Measurements from ENCODE around the gene CFAP90.

The CFAP90 gene

GRCh38 chr5:7867260-7867659, 16.3 kb upstream of the CFAP90 start:
- DNase-seq, result no peak

DNA sequence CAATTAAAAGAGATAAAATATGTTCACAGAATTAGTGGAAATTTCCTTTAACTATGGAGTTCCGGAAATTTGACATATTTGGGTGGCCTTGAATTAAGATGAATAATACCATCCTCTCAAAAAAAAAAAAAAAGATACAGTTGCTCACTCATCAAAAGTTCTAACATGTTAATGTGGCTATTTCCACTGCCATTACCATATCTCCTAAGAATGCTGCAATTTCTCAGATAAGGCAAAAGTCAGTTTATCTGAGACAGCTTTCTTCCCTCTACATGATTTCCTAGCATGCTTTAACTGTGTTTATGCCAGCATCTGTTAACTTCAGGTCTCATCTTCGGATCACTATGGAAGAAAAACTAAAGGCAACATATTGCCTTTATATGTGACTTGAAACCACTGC, 15.3 kb upstream of the CFAP90 start:
- DNase-seq, result no peak

GRCh38 chr5:7857926-7858632, 7.1 kb upstream of the CFAP90 start:
- no peak for DNase-seq

DNA sequence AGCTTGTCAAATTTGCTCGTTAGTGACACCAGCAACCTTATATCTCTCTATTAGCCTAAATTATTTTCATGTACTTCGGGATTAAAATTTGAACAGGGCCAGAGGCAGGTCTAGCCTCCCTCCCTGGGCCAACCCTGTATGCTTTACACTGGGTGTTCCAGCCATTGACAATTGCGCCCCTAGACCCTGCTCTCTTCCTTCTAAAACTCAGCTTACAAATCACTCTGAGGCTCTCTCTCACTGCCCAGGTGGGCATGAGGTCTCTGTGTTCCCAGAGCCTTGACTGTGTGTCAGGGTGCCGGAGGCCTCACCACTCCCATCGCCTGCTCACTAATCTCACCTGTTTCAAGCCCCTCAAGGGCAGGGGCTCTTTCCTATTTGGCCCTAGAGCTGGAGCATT, 6.4 kb upstream of the CFAP90 start:
- DNase-seq, result no peak

GRCh38 chr5:7856855-7857254, 5.9 kb upstream of the CFAP90 start:
- no peak for DNase-seq

GRCh38 chr5:7855611-7856010, 4.7 kb upstream of the CFAP90 start:
- DNase-seq, result no peak

DNA sequence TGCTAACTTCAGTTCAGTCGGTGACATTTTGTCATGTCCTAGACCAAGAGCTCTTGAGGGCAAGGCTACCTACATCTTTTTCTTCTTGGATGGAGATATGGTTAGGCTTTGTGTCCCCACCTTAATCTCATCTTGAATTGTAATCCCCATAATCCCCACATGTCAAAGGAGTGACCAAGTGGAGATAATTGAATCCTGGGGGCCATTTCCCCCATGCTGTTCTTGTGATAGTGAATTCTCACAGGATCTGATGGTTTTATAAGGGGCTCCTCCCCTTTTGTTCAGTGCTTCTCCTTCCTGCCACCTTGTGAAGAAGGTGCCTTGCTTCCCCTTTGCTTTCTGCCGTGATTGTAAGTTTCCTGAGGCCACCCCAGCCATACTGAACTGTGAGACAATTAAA, 2.1 kb upstream of the CFAP90 start:
- no peak for DNase-seq

- DNase-seq, result no peak
These were observed 1.6 kb upstream of the CFAP90 start for GRCh38 chr5:7852542-7852941.

DNA sequence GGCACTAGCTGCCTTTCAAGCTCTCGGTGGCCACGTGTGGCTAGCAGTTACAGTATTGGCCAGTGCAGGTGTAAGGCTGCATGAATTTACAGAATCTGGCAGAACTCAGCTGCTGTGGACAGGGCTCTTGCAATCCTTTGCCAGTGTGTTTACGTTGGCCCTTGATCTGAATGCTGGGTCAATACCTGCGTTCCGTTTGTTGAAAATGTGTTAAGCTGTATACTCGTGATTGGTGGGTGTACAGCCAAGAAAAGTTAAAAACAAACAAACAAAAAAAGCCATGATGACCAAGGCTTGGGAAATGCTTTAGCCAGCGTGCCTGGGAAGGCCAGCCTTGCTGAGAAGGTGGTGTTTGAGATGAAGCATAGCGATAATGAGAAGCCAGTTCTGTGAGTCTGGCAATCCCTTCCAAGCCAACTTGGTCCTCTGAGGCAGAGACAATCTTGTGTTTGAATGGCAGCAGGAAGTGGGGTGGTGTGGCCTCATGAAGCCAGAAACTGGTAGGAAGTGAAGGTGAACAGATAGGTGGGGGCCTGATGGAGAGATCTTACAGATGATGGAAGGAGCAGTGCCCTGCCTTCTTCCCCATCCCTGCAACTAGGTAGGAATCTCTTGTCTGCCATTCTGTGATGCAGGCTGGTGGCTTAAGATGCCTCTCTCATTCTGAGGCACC, 820 bp upstream of the CFAP90 start:
- DNase-seq, result no peak

DNA sequence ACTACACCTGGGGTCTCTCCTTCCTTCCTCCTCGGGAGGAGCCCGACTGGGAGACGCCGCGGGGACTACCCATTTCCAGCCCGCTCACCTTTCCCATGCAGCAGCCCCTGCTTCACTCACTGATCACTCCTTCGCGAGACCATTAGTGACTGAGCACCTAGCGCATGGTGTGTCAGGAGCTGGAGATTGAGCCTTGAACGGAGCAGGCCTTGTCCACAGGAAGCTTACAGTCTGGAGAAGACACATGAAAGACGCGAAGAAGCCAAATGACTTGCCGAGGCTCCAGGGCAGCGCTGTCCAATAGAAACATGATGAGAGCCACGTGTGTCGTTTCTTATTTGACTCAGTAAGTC, 283 bp upstream of the CFAP90 start:
- no peak for DNase-seq

GRCh38 chr5:7849681-7850394, 1.1 kb downstream of the CFAP90 start:
- no peak for DNase-seq

GRCh38 chr5:7848296-7848695, 2.6 kb downstream of the CFAP90 start:
- no peak for DNase-seq

GRCh38 chr5:7846327-7846726, 4.6 kb downstream of the CFAP90 start:
- no peak for DNase-seq

GRCh38 chr5:7845557-7845956, 5.4 kb downstream of the CFAP90 start:
- DNase-seq, result no peak

- DNase-seq, result no peak
These were observed 6.0 kb downstream of the CFAP90 start for GRCh38 chr5:7844901-7845300.

GRCh38 chr5:7842531-7842930, 8.4 kb downstream of the CFAP90 start:
- no peak for DNase-seq

GRCh38 chr5:7837403-7837802, 13.5 kb downstream of the CFAP90 start:
- no peak for DNase-seq

- no peak for DNase-seq
These were observed 16.0 kb downstream of the CFAP90 start for GRCh38 chr5:7834982-7835381.

- no peak for DNase-seq
These were observed 22.7 kb downstream of the CFAP90 start for GRCh38 chr5:7828269-7828668.

DNA sequence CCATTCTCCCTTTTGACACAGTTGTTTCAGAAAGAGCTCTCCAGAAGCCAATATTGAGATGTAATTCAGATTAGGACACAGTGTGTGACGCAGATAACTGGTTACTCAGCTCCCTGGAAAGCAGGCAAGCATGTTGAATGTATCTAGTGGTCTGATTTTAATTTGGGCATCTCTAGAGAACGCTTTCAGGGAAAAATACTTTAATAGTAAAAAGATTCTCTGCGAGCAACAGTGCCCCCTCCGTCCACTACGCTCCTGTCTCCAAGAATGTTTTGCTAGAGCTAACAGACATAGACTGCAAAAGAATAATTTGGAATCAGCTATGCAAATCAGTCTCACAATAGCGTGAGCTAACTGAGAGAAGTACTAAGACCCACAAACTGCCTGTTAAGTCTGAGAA, 23.3 kb downstream of the CFAP90 start:
- DNase-seq, result no peak

DNA sequence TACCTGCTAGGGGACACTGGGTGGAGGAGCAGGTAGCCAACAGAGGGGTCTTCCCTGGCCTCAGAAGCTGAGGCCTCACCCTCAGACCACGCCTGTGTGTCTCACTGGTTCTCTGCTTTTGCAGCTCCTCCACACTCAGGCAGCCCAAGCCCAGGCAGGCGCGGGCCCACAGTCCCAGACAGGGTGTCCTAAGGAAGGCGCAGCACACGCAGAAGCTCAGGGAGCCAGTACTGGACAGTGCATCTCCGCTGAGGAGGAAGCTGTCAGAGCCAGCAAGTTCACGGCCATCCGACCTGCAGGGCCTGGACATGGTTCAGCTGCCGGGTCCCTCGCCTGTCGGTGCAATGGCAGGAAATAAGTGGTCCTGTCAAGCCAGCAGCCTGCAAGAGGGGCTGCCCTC, 25.3 kb downstream of the CFAP90 start:
- DNase-seq, result no peak

GRCh38 chr5:7824995-7825394, 25.9 kb downstream of the CFAP90 start:
- DNase-seq, result no peak

- DNase-seq, result no peak
These were observed 27.3 kb downstream of the CFAP90 start for GRCh38 chr5:7823594-7823993.

- DNase-seq, result no peak
These were observed 28.5 kb downstream of the CFAP90 start for GRCh38 chr5:7822449-7822848.

- no peak for DNase-seq
These were observed 34.4 kb downstream of the CFAP90 start for GRCh38 chr5:7816535-7816901.

Data from SIG-M5 (cell line).